Caki2 (cell line): ENCODE results near the gene SLC1A1. TPM values are rescaled to one million over a fixed set of nuclear protein-coding genes. Genes with fewer than 3 reads are reported as not detected.

ENCODE experiments used
- DNase-seq: peaks from one replicate; pipeline ENCODE4 v3.0.0-alpha.2; 2015; ENCODE audit warnings: low read depth
- in situ Hi-C: cut with HindIII; loops from 2 replicates; pipeline ENCODE4 v1.10.0; 2016; ENCODE audit warnings: low sequenced_read_pairs, low pct_unique_long_range_greater_than_20kb, mixed read lengths
- total RNA-seq: library from RNA; depleted of rRNA; stranded (reverse); fragments of >200 nt; shearing (Covaris generic); gene quantifications from 2 replicates; pipeline ENCODE4 v1.2.3, GENCODE V29; 2014; ENCODE audit warnings: low replicate concordance

SLC1A1 gene
- total RNA-seq, 1 experiment from 2014 or later, result 41.6 TPM

GRCh38 chr9:4566806-4567205, 76.5 kb downstream of the SLC1A1 start:
- DNase-seq, result no peak
- in situ Hi-C loops, result no loop called here

GRCh38 chr9:4567601-4568000, 77.3 kb downstream of the SLC1A1 start:
- no peak for DNase-seq
- in situ Hi-C loops, result no loop called here

GRCh38 chr9:4569101-4569500, 78.8 kb downstream of the SLC1A1 start:
- DNase-seq, result no peak
- in situ Hi-C loops, result no loop called here

GRCh38 chr9:4572184-4572826, 82.0 kb downstream of the SLC1A1 start:
- DNase-seq, result no peak
- in situ Hi-C loops, result no loop called here

- no peak for DNase-seq
- in situ Hi-C loops, result no loop called here
Measured at GRCh38 chr9:4573176-4573575, 82.9 kb downstream of the SLC1A1 start.

- no peak for DNase-seq
- in situ Hi-C loops, result no loop called here
Measured at GRCh38 chr9:4573634-4574389, 83.5 kb downstream of the SLC1A1 start.

GRCh38 chr9:4574657-4575243, 84.5 kb downstream of the SLC1A1 start:
- no peak for DNase-seq
- in situ Hi-C loops, result no loop called here

- no peak for DNase-seq
- in situ Hi-C loops, result no loop called here
Measured at GRCh38 chr9:4575997-4576396, 85.7 kb downstream of the SLC1A1 start.

GRCh38 chr9:4576448-4576847, 86.2 kb downstream of the SLC1A1 start:
- no peak for DNase-seq
- in situ Hi-C loops, result no loop called here

- no peak for DNase-seq
- in situ Hi-C loops, result no loop called here
Measured at GRCh38 chr9:4579001-4579400, 88.7 kb downstream of the SLC1A1 start.

- in situ Hi-C loops, result no loop called here
- DNase-seq, result no peak
Measured at GRCh38 chr9:4581035-4581760, 90.9 kb downstream of the SLC1A1 start.

GRCh38 chr9:4581861-4582565, 91.7 kb downstream of the SLC1A1 start:
- in situ Hi-C loops, result no loop called here
- no peak for DNase-seq

- in situ Hi-C loops, result no loop called here
- DNase-seq, result no peak
Measured at GRCh38 chr9:4583001-4583400, 92.7 kb downstream of the SLC1A1 start.

GRCh38 chr9:4584636-4585035, 94.4 kb downstream of the SLC1A1 start:
- DNase-seq, result no peak

GRCh38 chr9:4585135-4585534, 94.9 kb downstream of the SLC1A1 start:
- in situ Hi-C loops, result no loop called here
- no peak for DNase-seq

More at GRCh38 chr9:4584636-4585035, 94.4 kb downstream of the SLC1A1 start:
- in situ Hi-C loops, result no loop called here

- no peak for DNase-seq
- in situ Hi-C loops, result no loop called here
Measured at GRCh38 chr9:4588721-4589120, 98.5 kb downstream of the SLC1A1 start.

- DNase-seq, result no peak
- in situ Hi-C loops, result no loop called here
Measured at GRCh38 chr9:4590430-4591122, 100.3 kb downstream of the SLC1A1 start.

GRCh38 chr9:4591123-4591500, 100.8 kb downstream of the SLC1A1 start:
- in situ Hi-C loops, result no loop called here

More at GRCh38 chr9:4591123-4591500, 100.8 kb downstream of the SLC1A1 start:
- DNase-seq, result no peak
